Lung microvascular endothelial cell (primary cell): ENCODE data around the gene SGCG. TPM values are rescaled to one million over a fixed set of nuclear protein-coding genes. Genes with fewer than 3 reads are reported as not detected.
A peak's percentile ranks its signal among the peaks of the same experiment; 100 is the strongest.
"Not testable (repeated sequence)": the region's sequence is repeated elsewhere in the genome, so short reads cannot be mapped to it uniquely, and the experiment has no call there.

Experiments
- DNase-seq, 2 donors: peaks; one replicate each; pipeline versions ENCODE4 v3.0.0 to v3.0.0-alpha.2; 2010; ENCODE audit warnings: low read depth in 2 of 2
- total RNA-seq: library from RNA; depleted of rRNA; stranded (reverse); fragments of >200 nt; gene quantifications from 2 replicates; pipeline ENCODE4 v1.2.1, GENCODE V29; 2014

SGCG gene
- total RNA-seq, 1 donor from 2014 or later = not detected

- DNase-seq = no peak
These were observed 25.0 kb downstream of the SGCG start for GRCh38 chr13:23205807-23206206.

GRCh38 chr13:23212671-23213070, 31.9 kb downstream of the SGCG start:
- DNase-seq = no peak

GRCh38 chr13:23231241-23231640, 50.5 kb downstream of the SGCG start:
- no peak for DNase-seq

- no peak for DNase-seq
These were observed 55.2 kb downstream of the SGCG start for GRCh38 chr13:23235994-23236393.

- no peak for DNase-seq
These were observed 62.3 kb downstream of the SGCG start for GRCh38 chr13:23243066-23243465.

- not testable (repeated sequence) for DNase-seq
These were observed 67.6 kb downstream of the SGCG start for GRCh38 chr13:23248410-23248809.

GRCh38 chr13:23254506-23254905, 73.7 kb downstream of the SGCG start:
- DNase-seq = no peak

- DNase-seq = no peak
These were observed 86.8 kb downstream of the SGCG start for GRCh38 chr13:23267571-23267970.

GRCh38 chr13:23268441-23268840, 87.7 kb downstream of the SGCG start:
- DNase-seq = no peak

GRCh38 chr13:23271331-23271730, 90.6 kb downstream of the SGCG start:
- no peak for DNase-seq

- DNase-seq = no peak
These were observed 92.7 kb downstream of the SGCG start for GRCh38 chr13:23273498-23273897.

- no peak for DNase-seq
These were observed 98.5 kb downstream of the SGCG start for GRCh38 chr13:23279321-23279720.

- no peak for DNase-seq
These were observed 107.8 kb downstream of the SGCG start for GRCh38 chr13:23288564-23288963.

GRCh38 chr13:23288995-23289394, 108.2 kb downstream of the SGCG start:
- DNase-seq = no peak

GRCh38 chr13:23289917-23290357, 109.2 kb downstream of the SGCG start:
- DNase-seq = peak; percentile 2 to 5

GRCh38 chr13:23292586-23292985, 111.8 kb downstream of the SGCG start:
- no peak for DNase-seq

- not testable (repeated sequence) for DNase-seq
These were observed 134.1 kb downstream of the SGCG start for GRCh38 chr13:23314837-23315236.

- DNase-seq = no peak
These were observed 139.1 kb downstream of the SGCG start for GRCh38 chr13:23319883-23320224.

GRCh38 chr13:23320926-23321534, 140.3 kb downstream of the SGCG start:
- peak in 1 of 2 donors; percentile 10 for DNase-seq

GRCh38 chr13:23321535-23322241, 140.9 kb downstream of the SGCG start:
- peak; percentile 29 to 97 for DNase-seq

GRCh38 chr13:23322353-23323336, 141.9 kb downstream of the SGCG start:
- no peak for DNase-seq
